ENCODE data around the gene ABHD17A. TPM values are rescaled to one million over a fixed set of nuclear protein-coding genes. Genes with fewer than 3 reads are reported as not detected.

Gene ABHD17A
- total RNA-seq, 3 donors from 2014 or later = 62.4 to 81.3 (median 76.0) TPM

DNA sequence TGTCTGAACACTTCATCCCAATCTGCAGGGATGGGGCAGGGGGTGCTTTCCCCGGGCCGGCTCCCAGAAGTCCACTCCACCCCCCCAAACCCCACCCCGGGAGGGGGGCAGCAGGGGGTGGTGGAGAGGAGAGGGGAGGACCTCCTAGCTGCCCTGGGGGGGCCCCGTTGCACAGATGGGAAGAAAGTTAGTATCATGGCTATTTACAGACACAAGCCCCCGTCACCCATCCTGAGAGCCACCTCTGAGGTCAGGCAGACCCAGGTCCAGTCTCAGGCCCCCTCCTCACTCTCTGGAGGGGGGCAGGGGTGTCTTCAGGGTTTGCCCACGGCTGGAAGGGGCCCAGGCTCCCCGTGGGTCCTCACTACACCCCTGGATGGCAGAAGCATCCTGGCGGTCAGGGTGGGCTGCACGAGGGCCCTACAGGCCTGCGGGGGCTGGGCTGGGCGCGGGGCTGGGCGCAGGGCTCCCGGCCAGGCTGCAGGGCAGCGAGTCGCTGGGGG, 31.2 kb downstream of the ABHD17A start:
- peaks cover 14 to 23% of the 10 kb centered on the region in 2 donors for H3K4me1 ChIP-seq
- no peaks in the 10 kb centered on the region for H3K36me3 ChIP-seq
- H3K9me3 ChIP-seq = no peaks in the 10 kb centered on the region
- no peak for TF ChIP-seq POLR2AphosphoS5 (IDR thresholded peaks at IDR 0.05)
- TF ChIP-seq POLR2A (IDR thresholded peaks at IDR 0.05) = no peak
- TF ChIP-seq, protein P1, sequence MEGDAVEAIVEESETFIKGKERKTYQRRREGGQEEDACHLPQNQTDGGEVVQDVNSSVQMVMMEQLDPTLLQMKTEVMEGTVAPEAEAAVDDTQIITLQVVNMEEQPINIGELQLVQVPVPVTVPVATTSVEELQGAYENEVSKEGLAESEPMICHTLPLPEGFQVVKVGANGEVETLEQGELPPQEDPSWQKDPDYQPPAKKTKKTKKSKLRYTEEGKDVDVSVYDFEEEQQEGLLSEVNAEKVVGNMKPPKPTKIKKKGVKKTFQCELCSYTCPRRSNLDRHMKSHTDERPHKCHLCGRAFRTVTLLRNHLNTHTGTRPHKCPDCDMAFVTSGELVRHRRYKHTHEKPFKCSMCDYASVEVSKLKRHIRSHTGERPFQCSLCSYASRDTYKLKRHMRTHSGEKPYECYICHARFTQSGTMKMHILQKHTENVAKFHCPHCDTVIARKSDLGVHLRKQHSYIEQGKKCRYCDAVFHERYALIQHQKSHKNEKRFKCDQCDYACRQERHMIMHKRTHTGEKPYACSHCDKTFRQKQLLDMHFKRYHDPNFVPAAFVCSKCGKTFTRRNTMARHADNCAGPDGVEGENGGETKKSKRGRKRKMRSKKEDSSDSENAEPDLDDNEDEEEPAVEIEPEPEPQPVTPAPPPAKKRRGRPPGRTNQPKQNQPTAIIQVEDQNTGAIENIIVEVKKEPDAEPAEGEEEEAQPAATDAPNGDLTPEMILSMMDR (IDR thresholded peaks at IDR 0.05) = no peak
- peak overlapping the region in 2 of 3 donors; percentile 56 to 78 for H3K4me3 ChIP-seq
- peak overlapping the region; percentile 93 to 95 for H3K27ac ChIP-seq
- H3K27me3 ChIP-seq = no peaks in the 10 kb centered on the region
- intact Hi-C loops (cut with DNase I; ENCODE audit: low total_unique reads) = no loop called here
- DNase-seq (ENCODE audit: low spot score in 2 of 2) = no peak

DNA sequence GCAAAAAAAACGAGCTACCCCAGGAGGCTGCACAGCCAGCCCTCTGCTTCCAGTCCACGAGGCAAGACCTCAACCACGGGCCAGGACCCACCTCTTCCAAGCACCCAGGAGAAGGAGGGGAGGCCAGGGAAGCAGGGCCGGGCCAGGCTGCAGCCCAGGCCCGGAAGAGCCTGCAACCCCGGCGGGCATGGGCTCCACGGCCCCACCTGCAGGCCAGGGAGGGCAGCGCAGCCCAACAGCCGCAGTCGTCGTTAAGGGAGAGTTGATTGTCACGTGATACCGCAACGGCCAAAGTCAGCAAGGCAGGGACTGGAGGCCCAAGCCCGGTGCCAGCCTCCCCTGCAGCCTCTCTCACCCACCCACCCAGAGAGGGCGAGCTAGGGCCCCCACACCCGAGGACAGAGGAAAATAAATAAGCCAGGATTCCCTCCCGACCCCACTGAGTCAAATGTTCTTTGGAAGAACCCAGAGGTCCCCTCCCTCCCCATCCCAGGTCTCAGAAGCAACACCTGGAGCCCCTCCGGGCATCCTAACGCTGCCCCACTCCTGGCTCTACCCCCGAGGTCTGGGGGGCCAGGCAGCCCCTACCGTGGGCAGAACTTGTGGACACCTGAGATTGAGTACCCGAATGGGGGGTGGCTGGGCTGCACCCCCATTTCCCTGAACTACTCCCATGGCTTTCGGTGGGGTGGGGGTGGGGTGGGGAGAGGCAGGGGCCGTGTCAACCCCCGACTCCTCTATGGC, 31.8 kb downstream of the ABHD17A start:
- Histone ChIP-seq H3K4me3 (peak overlapping the region in 1 of 3 donors; percentile 29), H3K27ac (peak overlapping the region; percentile 93 to 95), H3K27me3 (no peaks in the 10 kb centered on the region), H3K36me3 (no peaks in the 10 kb centered on the region), H3K9me3 (no peaks in the 10 kb centered on the region), H3K4me1 (peaks cover 14 to 23% of the 10 kb centered on the region in 2 donors)
- peak; percentile 79 to 87 for DNase-seq (ENCODE audit: low spot score in 2 of 2)
- TF ChIP-seq POLR2A (IDR thresholded peaks at IDR 0.05) = no peak
- peak in 1 of 3 donors; percentile 23 for TF ChIP-seq POLR2AphosphoS5 (IDR thresholded peaks at IDR 0.05)
- TF ChIP-seq, protein P1 (IDR thresholded peaks at IDR 0.05) = peak; percentile 86 to 94 (median 94)
- intact Hi-C loops (cut with DNase I; ENCODE audit: low total_unique reads) = no loop called here

DNA sequence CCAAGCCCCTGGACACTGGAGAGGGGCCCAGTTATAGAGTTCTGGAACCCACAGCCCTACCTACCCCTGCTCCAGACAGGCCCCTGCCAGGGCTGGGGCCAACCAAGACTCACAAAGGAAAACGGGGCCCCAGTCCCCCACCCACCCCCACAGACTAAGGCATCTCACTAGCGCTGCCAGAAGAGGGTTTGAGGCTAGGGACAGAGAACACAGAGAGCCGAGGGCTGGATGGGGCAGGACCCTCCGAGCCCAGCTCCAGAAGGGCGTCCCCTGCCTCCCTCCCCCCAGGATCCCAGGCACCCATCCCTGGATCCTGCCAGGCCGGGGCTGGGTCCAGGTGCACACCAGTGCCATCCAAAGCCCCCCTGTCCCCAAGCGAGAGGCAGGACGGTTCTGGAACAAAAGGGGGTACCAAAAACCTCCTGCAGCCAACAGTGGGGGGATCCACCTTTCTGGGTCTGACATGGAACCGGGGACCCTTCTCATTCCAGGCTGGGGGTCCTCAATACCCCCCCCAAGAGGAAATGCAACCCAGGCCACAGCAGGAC, 32.6 kb downstream of the ABHD17A start:
- intact Hi-C loops (cut with DNase I; ENCODE audit: low total_unique reads) = no loop called here
- Histone ChIP-seq H3K36me3 (no peaks in the 10 kb centered on the region), H3K4me1 (peaks cover 12 to 23% of the 10 kb centered on the region in 2 donors), H3K27ac (peak overlapping the region in 1 of 2 donors; percentile 17), H3K4me3 (no peak overlapping the region), H3K27me3 (no peaks in the 10 kb centered on the region), H3K9me3 (no peaks in the 10 kb centered on the region)
- TF ChIP-seq, protein P1 (IDR thresholded peaks at IDR 0.05) = no peak
- TF ChIP-seq POLR2A (IDR thresholded peaks at IDR 0.05) (no peak), POLR2AphosphoS5 (IDR thresholded peaks at IDR 0.05) (no peak)
- no peak for DNase-seq (ENCODE audit: low spot score in 2 of 2)

DNA sequence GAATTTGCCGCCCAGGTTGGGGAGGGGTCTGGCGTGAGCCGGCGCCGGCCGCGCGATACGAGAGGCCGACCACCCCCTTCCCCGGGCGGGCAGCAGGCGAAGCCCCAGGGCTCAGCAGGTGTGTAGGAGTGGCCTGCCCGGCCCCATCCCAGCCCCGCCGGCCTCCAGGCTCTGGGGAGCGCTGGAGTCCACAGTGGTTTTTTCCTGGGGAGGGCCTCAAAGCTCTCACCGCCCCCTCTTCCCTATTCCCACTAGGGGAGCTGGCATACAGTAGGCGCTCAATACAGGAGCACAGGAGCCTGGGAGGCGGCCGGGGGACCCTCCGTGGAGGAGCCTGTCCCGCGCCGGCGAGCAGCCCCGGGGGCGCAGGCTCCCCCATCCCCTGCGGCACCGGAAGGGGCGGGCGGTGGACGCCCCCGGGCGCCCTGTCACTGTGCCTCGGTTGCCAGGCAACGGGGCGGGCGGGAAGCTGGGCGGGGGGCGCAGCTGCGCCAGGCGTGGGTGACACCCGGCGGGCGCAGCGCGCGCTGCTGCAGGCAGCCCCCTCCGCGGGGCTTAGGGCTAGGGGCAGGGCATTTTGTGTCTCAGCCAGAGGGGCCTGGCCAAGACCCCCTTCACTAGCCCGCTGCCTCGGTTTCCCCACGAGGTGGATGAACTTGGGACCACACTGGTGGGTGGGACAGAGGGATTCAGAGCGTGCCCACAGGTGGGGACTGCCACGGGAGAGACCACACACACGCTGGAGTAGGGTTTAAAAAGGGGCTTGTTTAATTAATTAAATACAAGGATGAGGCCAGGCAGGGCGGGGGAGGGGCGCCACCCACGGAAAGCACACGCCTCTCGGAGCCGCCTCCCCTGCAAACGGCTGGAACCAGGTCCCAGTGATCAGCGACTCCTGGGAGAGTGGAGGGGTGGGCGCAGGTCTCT, 33.4 kb downstream of the ABHD17A start:
- peak overlapping the region in 2 of 3 donors; percentile 31 to 47 for H3K4me3 ChIP-seq
- H3K27ac ChIP-seq = peak overlapping the region in 1 of 2 donors; percentile 17
- H3K36me3 ChIP-seq = no peaks in the 10 kb centered on the region
- H3K4me1 ChIP-seq = peaks cover 7 to 28% of the 10 kb centered on the region in 2 donors
- H3K9me3 ChIP-seq = no peaks in the 10 kb centered on the region
- no peak for DNase-seq (ENCODE audit: low spot score in 2 of 2)
- intact Hi-C loops (cut with DNase I; ENCODE audit: low total_unique reads) = no loop called here
- TF ChIP-seq, protein P1 (IDR thresholded peaks at IDR 0.05) = no peak
- no peak for TF ChIP-seq POLR2A (IDR thresholded peaks at IDR 0.05)
- TF ChIP-seq POLR2AphosphoS5 (IDR thresholded peaks at IDR 0.05) = no peak
- H3K27me3 ChIP-seq = no peaks in the 10 kb centered on the region
